Measurements from ENCODE around the gene GJC2.

- no peak for TF ChIP-seq MAX (IDR thresholded peaks at IDR 0.05; ENCODE audit: low read depth, low read length)
- no peak for TF ChIP-seq CTCF (IDR thresholded peaks at IDR 0.05; ENCODE audit: low read depth, low read length)
- TF ChIP-seq POLR2A (IDR thresholded peaks at IDR 0.05; ENCODE audit: extremely low read depth, insufficient read length), result no peak
- TF ChIP-seq MYC (IDR thresholded peaks at IDR 0.05; ENCODE audit: low read depth, low read length), result no peak
Observed at GRCh38 chr1:228123505-228123904, 26.2 kb upstream of the GJC2 start.

All from NB4 (cell line).